SU-DHL-6 (cell line): Measurements from ENCODE around the gene KLF15.

Source experiments
- H2AFZ ChIP-seq: fragments of 200-600 bp; sonication (generic); 2 replicates; pipeline ENCODE4 v1.6.1; 2014; ENCODE audit warnings: low read depth, mild to moderate bottlenecking, moderate library complexity, mixed read lengths, antibody characterized with exemption, low read length; ENCODE audit not compliant: severe bottlenecking
- H3F3A ChIP-seq: fragments of 200-600 bp; shearing (Covaris generic); 2 replicates; pipeline ENCODE4 v1.6.0; 2016; ENCODE audit warnings: antibody characterized with exemption, mild to moderate bottlenecking; ENCODE audit not compliant: insufficient read depth
- H3K27ac ChIP-seq: fragments of 200-600 bp; sonication (generic); 2 replicates; pipeline ENCODE4 v1.5.1; 2016; ENCODE audit warnings: low read depth, mild to moderate bottlenecking, low read length, moderate library complexity, mixed read lengths
- H3K27me3 ChIP-seq: fragments of 200-600 bp; sonication (generic), shearing (Covaris generic); 2 replicates; pipeline ENCODE4 v1.6.0; 2014; ENCODE audit warnings: mild to moderate bottlenecking, low read length
- H3K36me3 ChIP-seq: fragments of 200-600 bp; sonication (generic); 2 replicates; pipeline ENCODE4 v1.6.1; 2014; ENCODE audit warnings: mild to moderate bottlenecking, low read length, mixed read lengths
- H3K4me2 ChIP-seq: fragments of 300-600, 200-600 bp; shearing (Covaris generic), sonication (generic); 2 replicates; pipeline ENCODE4 v1.6.0; 2014; ENCODE audit warnings: low read length, low read depth, mild to moderate bottlenecking; ENCODE audit not compliant: poor library complexity, severe bottlenecking
- H3K4me3 ChIP-seq: fragments of 200-600 bp; sonication (generic); 2 replicates; pipeline ENCODE4 v1.5.1; 2014; ENCODE audit warnings: antibody characterized with exemption, low read length, mild to moderate bottlenecking, mixed read lengths; ENCODE audit not compliant: insufficient read depth, poor library complexity, severe bottlenecking
- H3K79me2 ChIP-seq: fragments of 200-600 bp; sonication (generic); 2 replicates; pipeline ENCODE4 v1.6.1; 2014; ENCODE audit warnings: mild to moderate bottlenecking, low read length, moderate library complexity; ENCODE audit not compliant: insufficient read depth
- H3K9ac ChIP-seq: fragments of 200-600 bp; sonication (generic); 2 replicates; pipeline ENCODE4 v1.7.0; 2014; ENCODE audit warnings: mild to moderate bottlenecking, low read length
- H3K9me2 ChIP-seq: fragments of 200-600 bp; sonication (generic); replicated peaks from 2 replicates; pipeline ENCODE4 v1.6.1; 2014; ENCODE audit warnings: low read length; ENCODE audit not compliant: insufficient read depth
- H3K9me3 ChIP-seq: fragments of 200-600 bp; sonication (generic); 2 replicates; pipeline ENCODE4 v1.6.1; 2014; ENCODE audit warnings: low read length, mixed read lengths; ENCODE audit not compliant: insufficient read depth
- H4K20me1 ChIP-seq: fragments of 200-600 bp; sonication (generic); 2 replicates; pipeline ENCODE4 v1.6.1; 2014; ENCODE audit warnings: low read depth, mild to moderate bottlenecking, antibody characterized with exemption, low read length, moderate library complexity, mixed read lengths
- CTCF ChIP-seq: fragments of 200-600 bp; sonication (generic); IDR thresholded peaks from one replicate; pipeline ENCODE4 v1.5.1; 2017; ENCODE audit warnings: antibody characterized with exemption, mild to moderate bottlenecking, low read length, moderate library complexity; ENCODE audit not compliant: insufficient read depth, poor library complexity, severe bottlenecking
- EZH2phosphoT487 ChIP-seq: fragments of 200-600 bp; sonication (generic), shearing (Covaris generic); conservative IDR thresholded peaks from 2 replicates; pipeline ENCODE4 v1.6.1; 2018; ENCODE audit warnings: mild to moderate bottlenecking, antibody characterized with exemption, low read length, moderate library complexity, mixed read lengths

Gene KLF15

GRCh38 chr3:126355251-126355650, 2.0 kb downstream of the KLF15 start:
- TF ChIP-seq CTCF = no peak
- no peak for TF ChIP-seq EZH2phosphoT487
- Histone ChIP-seq H3K4me3 (no peak overlapping the region), H2AFZ (no peak overlapping the region), H3F3A (no peaks in the 10 kb centered on the region), H3K9ac (no peak overlapping the region), H3K27me3 (no peaks in the 10 kb centered on the region), H3K36me3 (no peaks in the 10 kb centered on the region), H3K79me2 (no peaks in the 10 kb centered on the region), H3K27ac (no peak overlapping the region), H3K9me3 (no peaks in the 10 kb centered on the region), H3K4me2 (no peak overlapping the region), H4K20me1 (no peaks in the 10 kb centered on the region), H3K9me2 (no peaks in the 10 kb centered on the region)

DNA sequence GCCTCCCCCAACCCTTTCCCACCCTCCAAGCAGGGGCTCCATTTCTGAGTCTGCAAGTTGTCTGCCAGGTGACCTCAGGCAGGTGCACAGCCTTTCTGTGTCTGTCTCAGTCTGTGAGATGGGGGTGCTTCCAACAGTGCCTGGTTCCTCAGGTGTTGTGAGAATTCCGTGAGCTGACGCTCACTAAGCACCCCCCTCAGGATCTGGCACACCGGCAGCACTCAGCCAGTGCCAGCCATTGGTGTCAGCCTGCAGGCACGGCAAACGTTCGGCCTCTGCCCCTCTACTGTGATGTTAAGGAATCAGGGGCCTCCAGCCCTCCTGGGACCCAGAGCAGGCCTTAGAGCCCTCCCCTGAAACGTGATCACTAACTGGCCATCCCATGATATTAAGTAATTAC, 2.4 kb downstream of the KLF15 start:
- H4K20me1 ChIP-seq = no peaks in the 10 kb centered on the region
- no peak overlapping the region for H3K4me2 ChIP-seq
- H3K27ac ChIP-seq = no peak overlapping the region
- no peaks in the 10 kb centered on the region for H3K9me2 ChIP-seq
- no peaks in the 10 kb centered on the region for H3K27me3 ChIP-seq
- H2AFZ ChIP-seq = no peak overlapping the region
- H3K9me3 ChIP-seq = no peaks in the 10 kb centered on the region
- no peaks in the 10 kb centered on the region for H3K36me3 ChIP-seq
- H3F3A ChIP-seq = no peaks in the 10 kb centered on the region
- TF ChIP-seq CTCF = no peak
- TF ChIP-seq EZH2phosphoT487 = no peak
- H3K4me3 ChIP-seq = no peak overlapping the region
- H3K79me2 ChIP-seq = no peaks in the 10 kb centered on the region
- no peak overlapping the region for H3K9ac ChIP-seq

- no peak overlapping the region for H3K4me3 ChIP-seq
- H3K79me2 ChIP-seq = no peaks in the 10 kb centered on the region
- H3K27ac ChIP-seq = no peak overlapping the region
Observed at GRCh38 chr3:126353694-126354321, 3.4 kb downstream of the KLF15 start.

More at GRCh38 chr3:126353694-126354321, 3.4 kb downstream of the KLF15 start:
- H3K27me3 ChIP-seq = no peaks in the 10 kb centered on the region
- no peak overlapping the region for H3K4me2 ChIP-seq
- H3F3A ChIP-seq = no peaks in the 10 kb centered on the region
- no peaks in the 10 kb centered on the region for H3K36me3 ChIP-seq
- H4K20me1 ChIP-seq = no peaks in the 10 kb centered on the region
- no peak overlapping the region for H3K9ac ChIP-seq
- TF ChIP-seq EZH2phosphoT487 = no peak
- no peak for TF ChIP-seq CTCF
- H3K9me3 ChIP-seq = no peaks in the 10 kb centered on the region
- H2AFZ ChIP-seq = no peak overlapping the region
- H3K9me2 ChIP-seq = no peaks in the 10 kb centered on the region
